A204.1 (cell line): ENCODE results near the gene RIC8A.

Source experiments
- FAIRE-seq: peaks from 2 replicates; lab custom pipeline; 2012; peaks lifted over from hg19 to GRCh38; lab: Jason Lieb, UNC

Gene RIC8A

GRCh38 chr11:250274-250673, 42.8 kb downstream of the RIC8A start:
- FAIRE-seq = no peak

- FAIRE-seq = no peak
Measured at GRCh38 chr11:250740-251299, 43.3 kb downstream of the RIC8A start.

- FAIRE-seq = no peak
Measured at GRCh38 chr11:251550-251949, 44.0 kb downstream of the RIC8A start.

GRCh38 chr11:252666-253065, 45.2 kb downstream of the RIC8A start:
- no peak for FAIRE-seq

GRCh38 chr11:253160-253885, 45.8 kb downstream of the RIC8A start:
- FAIRE-seq = no peak

- FAIRE-seq = no peak
Measured at GRCh38 chr11:253886-254270, 46.4 kb downstream of the RIC8A start.

- FAIRE-seq = no peak
Measured at GRCh38 chr11:255176-255575, 47.7 kb downstream of the RIC8A start.

- FAIRE-seq = no peak
Measured at GRCh38 chr11:255816-256215, 48.3 kb downstream of the RIC8A start.

- FAIRE-seq = no peak
Measured at GRCh38 chr11:256952-257737, 49.6 kb downstream of the RIC8A start.

GRCh38 chr11:257766-258493, 50.4 kb downstream of the RIC8A start:
- FAIRE-seq = no peak

- no peak for FAIRE-seq
Measured at GRCh38 chr11:259413-259812, 51.9 kb downstream of the RIC8A start.

GRCh38 chr11:261624-262023, 54.1 kb downstream of the RIC8A start:
- no peak for FAIRE-seq
